Spinal cord (tissue), 10 donors: ENCODE data around the gene TSPAN3. TPM values are rescaled to one million over a fixed set of nuclear protein-coding genes. Genes with fewer than 3 reads are reported as not detected.

ENCODE experiments used
- DNase-seq, 6 donors: peaks; one replicate each; pipeline versions ENCODE4 v3.0.0 to v3.0.0-alpha.2; 2013 to 2015; ENCODE audit warnings: low spot score in 6 of 6, low read depth in 4 of 6
- H3K27ac ChIP-seq: one replicate; pipeline ENCODE4 v1.5.1; 2013; ENCODE audit warnings: low read depth, low read length, control low read depth
- H3K27me3 ChIP-seq: one replicate; pipeline ENCODE4 v1.6.1; 2013; ENCODE audit warnings: low read length; ENCODE audit not compliant: control insufficient read depth, insufficient read depth
- H3K36me3 ChIP-seq: one replicate; pipeline ENCODE4 v1.6.1; 2013; ENCODE audit warnings: low read length; ENCODE audit not compliant: control insufficient read depth, insufficient read depth
- H3K4me1 ChIP-seq: one replicate; pipeline ENCODE4 v1.6.1; 2013; ENCODE audit warnings: low read length; ENCODE audit not compliant: control insufficient read depth, insufficient read depth
- H3K4me3 ChIP-seq: one replicate; pipeline ENCODE4 v1.5.1; 2013; ENCODE audit warnings: low read depth, low read length, control low read depth
- H3K9me3 ChIP-seq: one replicate; pipeline ENCODE4 v1.6.1; 2013; ENCODE audit warnings: low read length; ENCODE audit not compliant: control insufficient read depth, insufficient read depth
- WGBS: methylation state at CpG from one replicate; pipeline ENCODE4 v1.1.5; 2013; ENCODE audit warnings: missing lambda C conversion rate; ENCODE audit not compliant: insufficient coverage; 5-methylcytosine and 5-hydroxymethylcytosine counted together
- polyA plus RNA-seq, 2 donors: library from polyadenylated mRNA; unstranded; fragments of 120-200 nt; gene quantifications; one replicate each; pipeline ENCODE4 v1.2.1, GENCODE V29; 2013; ENCODE audit not compliant: insufficient read length in 2 of 2
- total RNA-seq, 2 donors: library from RNA; depleted of rRNA in 1 of 2; stranded (reverse); fragments of 120-200 nt in 1 of 2; fragments of >200 nt in 1 of 2; gene quantifications; one replicate each; pipeline versions ENCODE4 v1.2.3 to v1.2.4, GENCODE V29; 2013 to 2014
- donor health status: healthy.

TSPAN3 gene
- total and polyA plus RNA-seq, 4 donors, result 391 to 639 (median 545) TPM

GRCh38 chr15:77013776-77014131 is 57.2 kb downstream of the TSPAN3 start:
- no peak overlapping the region for H3K27ac ChIP-seq
- 79% methylated on average over 6 of the region's 6 CpGs for WGBS

GRCh38 chr15:77012868-77013267 is 58.0 kb downstream of the TSPAN3 start:
- no peaks in the 10 kb centered on the region for H3K9me3 ChIP-seq
- no peaks in the 10 kb centered on the region for H3K27me3 ChIP-seq
- no peaks in the 10 kb centered on the region for H3K36me3 ChIP-seq
- no peak overlapping the region for H3K4me3 ChIP-seq
- H3K4me1 ChIP-seq, result peaks cover 8% of the 10 kb centered on the region
- no peak overlapping the region for H3K27ac ChIP-seq
- 63% methylated on average over 4 of the region's 4 CpGs for WGBS
- no peak for DNase-seq

More at GRCh38 chr15:77013776-77014131, 57.2 kb downstream of the TSPAN3 start:
- DNase-seq, result no peak
- Histone ChIP-seq H3K27me3 (no peaks in the 10 kb centered on the region), H3K36me3 (no peaks in the 10 kb centered on the region), H3K9me3 (no peaks in the 10 kb centered on the region), H3K4me1 (peaks cover 8% of the 10 kb centered on the region), H3K4me3 (no peak overlapping the region)

GRCh38 chr15:77012117-77012712 is 58.7 kb downstream of the TSPAN3 start:
- no peaks in the 10 kb centered on the region for H3K36me3 ChIP-seq
- no peak for DNase-seq
- peaks cover 8% of the 10 kb centered on the region for H3K4me1 ChIP-seq
- WGBS, result 94% methylated on average over 3 of the region's 3 CpGs
- no peak overlapping the region for H3K4me3 ChIP-seq
- H3K27me3 ChIP-seq, result no peaks in the 10 kb centered on the region
- H3K9me3 ChIP-seq, result no peaks in the 10 kb centered on the region
- no peak overlapping the region for H3K27ac ChIP-seq

DNA sequence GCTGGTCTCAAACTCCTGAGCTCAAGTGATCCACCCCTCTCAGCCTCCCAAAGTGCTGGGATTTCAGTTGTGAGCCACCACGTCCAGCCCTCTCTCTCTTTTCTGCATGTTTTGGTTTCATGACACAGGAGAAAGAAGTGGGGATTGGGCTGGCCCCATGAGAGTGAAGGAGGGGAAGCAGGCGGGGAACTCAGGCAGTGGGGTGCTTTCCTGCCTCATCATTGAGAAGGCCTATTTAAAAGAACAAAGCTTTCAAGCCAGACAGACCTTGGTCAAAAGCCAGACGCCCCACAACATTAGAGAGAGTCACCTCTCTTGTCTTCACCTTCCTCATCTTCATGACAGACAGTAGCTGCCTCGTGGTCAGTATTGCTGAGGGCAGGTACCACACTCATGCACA is 60.1 kb downstream of the TSPAN3 start:
- Histone ChIP-seq H3K36me3 (no peaks in the 10 kb centered on the region), H3K4me1 (peaks cover 3% of the 10 kb centered on the region), H3K9me3 (no peaks in the 10 kb centered on the region), H3K4me3 (no peak overlapping the region), H3K27me3 (no peaks in the 10 kb centered on the region), H3K27ac (no peak overlapping the region)
- WGBS, result 57% methylated on average over 3 of the region's 4 CpGs
- no peak for DNase-seq

DNA sequence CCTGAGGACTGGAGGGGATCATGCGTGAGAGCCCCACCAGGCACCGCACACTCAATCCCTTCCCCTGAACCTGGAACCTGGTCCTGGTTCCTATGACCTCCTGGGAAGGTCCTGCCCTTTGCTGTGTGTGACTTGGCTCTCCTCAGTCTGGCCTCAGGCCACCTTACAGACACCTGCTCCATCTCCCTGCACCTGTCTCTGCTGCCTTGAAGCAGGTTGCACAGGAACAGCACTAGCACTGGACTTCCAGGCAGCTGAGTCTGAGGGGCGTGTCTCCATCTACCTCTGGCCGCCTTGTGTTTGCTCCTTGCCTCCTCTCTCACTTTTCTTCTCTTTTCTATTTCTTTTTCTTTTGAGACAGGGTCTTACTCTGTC is 60.6 kb downstream of the TSPAN3 start:
- no peak for DNase-seq
- no peak overlapping the region for H3K4me3 ChIP-seq
- no peaks in the 10 kb centered on the region for H3K27me3 ChIP-seq
- no peaks in the 10 kb centered on the region for H3K9me3 ChIP-seq
- no peaks in the 10 kb centered on the region for H3K4me1 ChIP-seq
- WGBS, result 80% methylated on average over 4 of the region's 4 CpGs
- no peaks in the 10 kb centered on the region for H3K36me3 ChIP-seq
- no peak overlapping the region for H3K27ac ChIP-seq

GRCh38 chr15:77009646-77010311 is 61.1 kb downstream of the TSPAN3 start:
- Histone ChIP-seq H3K27ac (no peak overlapping the region), H3K27me3 (no peaks in the 10 kb centered on the region), H3K36me3 (no peaks in the 10 kb centered on the region), H3K4me1 (no peaks in the 10 kb centered on the region), H3K9me3 (no peaks in the 10 kb centered on the region), H3K4me3 (no peak overlapping the region)
- DNase-seq, result no peak
- WGBS, result 92% methylated on average over 14 of the region's 14 CpGs

- Histone ChIP-seq H3K4me1 (no peaks in the 10 kb centered on the region), H3K27me3 (no peaks in the 10 kb centered on the region), H3K4me3 (no peak overlapping the region), H3K36me3 (no peaks in the 10 kb centered on the region), H3K9me3 (no peaks in the 10 kb centered on the region), H3K27ac (no peak overlapping the region)
- 79% methylated on average over 5 of the region's 6 CpGs for WGBS
- no peak for DNase-seq
These were observed 61.7 kb downstream of the TSPAN3 start for GRCh38 chr15:77009176-77009575.

DNA sequence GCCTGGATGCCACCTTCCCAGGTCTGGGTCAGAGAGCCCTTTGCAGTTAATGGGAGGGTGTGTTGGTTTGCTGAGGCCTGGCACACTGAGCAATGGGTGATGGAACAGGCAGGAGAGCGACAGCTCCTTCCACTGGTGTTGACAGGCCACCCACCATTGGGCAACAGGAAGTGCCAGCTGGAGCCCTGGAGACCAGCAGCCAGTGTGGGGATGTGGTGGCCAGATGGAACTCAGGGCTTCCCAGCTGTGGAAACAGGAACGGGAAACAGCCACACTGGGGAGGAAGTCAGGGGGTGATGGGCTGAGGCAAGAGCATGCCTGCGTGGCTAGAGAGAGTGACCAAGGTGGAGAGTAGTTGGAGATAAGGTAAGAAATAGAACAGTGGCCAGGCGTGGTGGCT is 66.7 kb downstream of the TSPAN3 start:
- no peak for DNase-seq
- Histone ChIP-seq H3K27me3 (no peaks in the 10 kb centered on the region), H3K27ac (no peak overlapping the region), H3K4me3 (no peak overlapping the region), H3K36me3 (no peaks in the 10 kb centered on the region), H3K9me3 (no peaks in the 10 kb centered on the region), H3K4me1 (peaks cover 4% of the 10 kb centered on the region)
- WGBS, result 85% methylated on average over 4 of the region's 4 CpGs

- WGBS, result 91% methylated on average over 9 of the region's 16 CpGs
- Histone ChIP-seq H3K4me3 (no peak overlapping the region), H3K27ac (no peak overlapping the region), H3K4me1 (peaks cover 4% of the 10 kb centered on the region), H3K9me3 (no peaks in the 10 kb centered on the region), H3K36me3 (no peaks in the 10 kb centered on the region), H3K27me3 (no peaks in the 10 kb centered on the region)
- DNase-seq, result no peak
These were observed 67.7 kb downstream of the TSPAN3 start for GRCh38 chr15:77002954-77003912.
